K562 (cell line): ENCODE measurements around the gene BMP2K. TPM values are rescaled to one million over a fixed set of nuclear protein-coding genes. Genes with fewer than 3 reads are reported as not detected.

Source experiments
- FOS ChIP-seq: IDR thresholded peaks from 3 replicates; pipeline ENCODE4 v1.6.1; 2011; ENCODE audit not compliant: insufficient read length; ENCODE audit errors: extremely low read depth
- HLTF ChIP-seq: fragments of 450-650 bp; IDR thresholded peaks from 2 replicates; pipeline ENCODE4 v1.6.1; 2016
- HSF4 ChIP-seq: fragments of 250-450 bp; sonication (Bioruptor Pico); IDR thresholded peaks from 2 replicates; pipeline ENCODE4 v2.1.2; 2022; ENCODE audit warnings: mild to moderate bottlenecking, moderate library complexity, borderline replicate concordance
- KAT7 ChIP-seq: sonication (generic); formaldehyde crosslinking; IDR thresholded peaks from 2 replicates; pipeline ENCODE4 v1.8.0; 2022; ENCODE audit warnings: missing genetic modification reagents, mild to moderate bottlenecking, borderline replicate concordance
- KLF6 ChIP-seq: fragments of 250-450 bp; sonication (Bioruptor Pico); IDR thresholded peaks from 2 replicates; pipeline ENCODE4 v1.4.0; 2020; ENCODE audit warnings: mild to moderate bottlenecking, moderate library complexity, borderline replicate concordance
- MECOM ChIP-seq: fragments of 250-450 bp; sonication (Bioruptor Pico); IDR thresholded peaks from 2 replicates; pipeline ENCODE4 v1.8.0; 2022; ENCODE audit warnings: inconsistent platforms
- SLC30A9 ChIP-seq: fragments of 250-450 bp; sonication (Bioruptor Pico); IDR thresholded peaks from 2 replicates; pipeline ENCODE4 v1.8.0; 2022; ENCODE audit warnings: mild to moderate bottlenecking, moderate library complexity
- SMC3 ChIP-seq: conservative IDR thresholded peaks from 2 replicates; pipeline ENCODE4 v1.6.1; 2011; ENCODE audit warnings: low read depth, low read length, improper control_type of control experiment; ENCODE audit not compliant: insufficient read depth
- ZNF140 ChIP-seq: fragments of 250-450 bp; sonication (Bioruptor Pico); IDR thresholded peaks from 2 replicates; pipeline ENCODE4 v1.8.0; 2021; ENCODE audit warnings: moderate library complexity, mild to moderate bottlenecking, inconsistent platforms
- ZNF253 ChIP-seq: fragments of 250-450 bp; sonication (Bioruptor Pico); conservative IDR thresholded peaks from 2 replicates; pipeline ENCODE4 v1.6.1; 2021; ENCODE audit warnings: mild to moderate bottlenecking
- polyA plus RNA-seq, 8 experiments: library from polyadenylated mRNA; depleted of rRNA in 4 of 8; stranded (reverse) in 5 of 8; unstranded in 3 of 8; fragments of >200 nt; fragmentation: Nextera tagmentation in 2 of 8; fragmentation: Illumina TruSeq in 1 of 8; extraction: Ambion mirVana in 2 of 8; extraction: Trizol in 1 of 8; gene quantifications; 2 replicates each; pipeline versions ENCODE4 v1.2.1 to v1.2.3, GENCODE V29; 2011 to 2014; ENCODE audit warnings: inconsistent platforms in 1 of 8, missing spikeins in 1 of 8
- total RNA-seq, 7 experiments: library from RNA; depleted of rRNA in 6 of 7; stranded (reverse); fragments of >200 nt in 6 of 7; fragmentation: Illumina TruSeq in 2 of 7; extraction: Trizol in 2 of 7; gene quantifications; 2 replicates each; pipeline versions ENCODE4 v1.2.1 to v1.2.3, GENCODE V29; 2011 to 2021; ENCODE audit warnings: low replicate concordance in 1 of 7
- TF ChIP-seq, protein P1 (sequence below): fragments of 250-450 bp; sonication (Bioruptor Pico); IDR thresholded peaks from 2 replicates; pipeline ENCODE4 v1.4.0; 2020
- TF ChIP-seq, protein P2 (sequence below): fragments of 250-450 bp; sonication (Bioruptor Pico); IDR thresholded peaks from 2 replicates; pipeline ENCODE4 v1.4.0; 2020
- TF ChIP-seq, protein P3 (sequence below), 2 experiments: IDR thresholded peaks; 2 replicates each; pipeline ENCODE4 v1.6.1; 2011; ENCODE audit warnings: borderline replicate concordance in 1 of 2, control low read depth in 1 of 2, low read depth in 1 of 2, low read length in 1 of 2, mild to moderate bottlenecking in 1 of 2, mixed read lengths in 1 of 2, moderate library complexity in 1 of 2; ENCODE audit not compliant: insufficient read depth in 1 of 2, insufficient read length in 1 of 2, poor library complexity in 1 of 2, severe bottlenecking in 1 of 2; ENCODE audit errors: extremely low read depth in 1 of 2
- TF ChIP-seq, protein P4 (sequence below), 3 experiments: IDR thresholded peaks in 2 of 3; conservative IDR thresholded peaks in 1 of 3; 2 replicates each; pipeline ENCODE4 v1.5.1; 2011 to 2012; ENCODE audit warnings: low read length in 3 of 3, mild to moderate bottlenecking in 3 of 3, control low read depth in 2 of 3, improper control_type of control experiment in 1 of 3, inconsistent platforms in 1 of 3, low read depth in 1 of 3, mixed read lengths in 1 of 3, moderate library complexity in 1 of 3; ENCODE audit not compliant: insufficient read depth in 2 of 3
- TF ChIP-seq, protein P5 (sequence below): fragments of 450-650 bp; formaldehyde crosslinking; IDR thresholded peaks from 2 replicates; pipeline ENCODE4 v1.4.0; 2022; ENCODE audit warnings: mild to moderate bottlenecking, moderate library complexity

Gene BMP2K
- total and polyA plus RNA-seq, 9 of the 15 experiments (the other 6 are each of a cell fraction or from before 2014, with no cell fraction given), result 17.0 to 217 (median 104) TPM

DNA sequence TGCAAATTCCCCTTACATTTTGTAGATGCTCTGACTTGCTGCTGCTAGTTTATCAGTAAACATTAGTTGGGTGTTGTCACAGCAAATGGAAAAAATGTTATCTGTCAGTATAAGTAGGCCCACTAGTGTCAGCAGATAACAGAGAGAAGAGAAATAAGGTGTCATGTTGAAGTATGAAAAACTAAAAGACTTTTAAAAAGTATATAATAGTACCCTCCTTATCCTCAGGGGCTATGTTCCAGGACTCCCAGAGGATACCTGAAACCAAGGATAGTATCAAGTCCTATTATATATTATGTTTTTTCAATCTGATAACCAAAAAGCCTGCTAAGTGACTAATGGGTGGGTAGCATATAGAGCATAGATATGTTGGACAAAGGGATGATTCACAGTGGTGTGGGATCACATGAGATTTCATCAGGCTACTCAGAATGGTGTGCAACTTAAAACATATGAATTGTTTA, 11.6 kb upstream of the BMP2K start (continued):
- TF ChIP-seq, protein P1, sequence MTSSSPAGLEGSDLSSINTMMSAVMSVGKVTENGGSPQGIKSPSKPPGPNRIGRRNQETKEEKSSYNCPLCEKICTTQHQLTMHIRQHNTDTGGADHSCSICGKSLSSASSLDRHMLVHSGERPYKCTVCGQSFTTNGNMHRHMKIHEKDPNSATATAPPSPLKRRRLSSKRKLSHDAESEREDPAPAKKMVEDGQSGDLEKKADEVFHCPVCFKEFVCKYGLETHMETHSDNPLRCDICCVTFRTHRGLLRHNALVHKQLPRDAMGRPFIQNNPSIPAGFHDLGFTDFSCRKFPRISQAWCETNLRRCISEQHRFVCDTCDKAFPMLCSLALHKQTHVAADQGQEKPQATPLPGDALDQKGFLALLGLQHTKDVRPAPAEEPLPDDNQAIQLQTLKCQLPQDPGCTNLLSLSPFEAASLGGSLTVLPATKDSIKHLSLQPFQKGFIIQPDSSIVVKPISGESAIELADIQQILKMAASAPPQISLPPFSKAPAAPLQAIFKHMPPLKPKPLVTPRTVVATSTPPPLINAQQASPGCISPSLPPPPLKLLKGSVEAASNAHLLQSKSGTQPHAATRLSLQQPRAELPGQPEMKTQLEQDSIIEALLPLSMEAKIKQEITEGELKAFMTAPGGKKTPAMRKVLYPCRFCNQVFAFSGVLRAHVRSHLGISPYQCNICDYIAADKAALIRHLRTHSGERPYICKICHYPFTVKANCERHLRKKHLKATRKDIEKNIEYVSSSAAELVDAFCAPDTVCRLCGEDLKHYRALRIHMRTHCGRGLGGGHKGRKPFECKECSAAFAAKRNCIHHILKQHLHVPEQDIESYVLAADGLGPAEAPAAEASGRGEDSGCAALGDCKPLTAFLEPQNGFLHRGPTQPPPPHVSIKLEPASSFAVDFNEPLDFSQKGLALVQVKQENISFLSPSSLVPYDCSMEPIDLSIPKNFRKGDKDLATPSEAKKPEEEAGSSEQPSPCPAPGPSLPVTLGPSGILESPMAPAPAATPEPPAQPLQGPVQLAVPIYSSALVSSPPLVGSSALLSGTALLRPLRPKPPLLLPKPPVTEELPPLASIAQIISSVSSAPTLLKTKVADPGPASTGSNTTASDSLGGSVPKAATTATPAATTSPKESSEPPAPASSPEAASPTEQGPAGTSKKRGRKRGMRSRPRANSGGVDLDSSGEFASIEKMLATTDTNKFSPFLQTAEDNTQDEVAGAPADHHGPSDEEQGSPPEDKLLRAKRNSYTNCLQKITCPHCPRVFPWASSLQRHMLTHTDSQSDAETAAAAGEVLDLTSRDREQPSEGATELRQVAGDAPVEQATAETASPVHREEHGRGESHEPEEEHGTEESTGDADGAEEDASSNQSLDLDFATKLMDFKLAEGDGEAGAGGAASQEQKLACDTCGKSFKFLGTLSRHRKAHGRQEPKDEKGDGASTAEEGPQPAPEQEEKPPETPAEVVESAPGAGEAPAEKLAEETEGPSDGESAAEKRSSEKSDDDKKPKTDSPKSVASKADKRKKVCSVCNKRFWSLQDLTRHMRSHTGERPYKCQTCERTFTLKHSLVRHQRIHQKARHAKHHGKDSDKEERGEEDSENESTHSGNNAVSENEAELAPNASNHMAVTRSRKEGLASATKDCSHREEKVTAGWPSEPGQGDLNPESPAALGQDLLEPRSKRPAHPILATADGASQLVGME (CRISPR knock-in tag), result no peak
- no peak for TF ChIP-seq MECOM
- TF ChIP-seq KAT7, result no peak
- TF ChIP-seq, protein P2, sequence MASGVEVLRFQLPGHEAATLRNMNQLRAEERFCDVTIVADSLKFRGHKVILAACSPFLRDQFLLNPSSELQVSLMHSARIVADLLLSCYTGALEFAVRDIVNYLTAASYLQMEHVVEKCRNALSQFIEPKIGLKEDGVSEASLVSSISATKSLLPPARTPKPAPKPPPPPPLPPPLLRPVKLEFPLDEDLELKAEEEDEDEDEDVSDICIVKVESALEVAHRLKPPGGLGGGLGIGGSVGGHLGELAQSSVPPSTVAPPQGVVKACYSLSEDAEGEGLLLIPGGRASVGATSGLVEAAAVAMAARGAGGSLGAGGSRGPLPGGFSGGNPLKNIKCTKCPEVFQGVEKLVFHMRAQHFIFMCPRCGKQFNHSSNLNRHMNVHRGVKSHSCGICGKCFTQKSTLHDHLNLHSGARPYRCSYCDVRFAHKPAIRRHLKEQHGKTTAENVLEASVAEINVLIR (CRISPR knock-in tag), result no peak
- TF ChIP-seq ZNF140 (CRISPR knock-in tag), result no peak
- peak; percentile 27 for TF ChIP-seq FOS
- TF ChIP-seq KLF6 (CRISPR knock-in tag), result 0 out of 2 replicates have a peak, but pooled peaks have one; percentile 18
- TF ChIP-seq, protein P3, sequence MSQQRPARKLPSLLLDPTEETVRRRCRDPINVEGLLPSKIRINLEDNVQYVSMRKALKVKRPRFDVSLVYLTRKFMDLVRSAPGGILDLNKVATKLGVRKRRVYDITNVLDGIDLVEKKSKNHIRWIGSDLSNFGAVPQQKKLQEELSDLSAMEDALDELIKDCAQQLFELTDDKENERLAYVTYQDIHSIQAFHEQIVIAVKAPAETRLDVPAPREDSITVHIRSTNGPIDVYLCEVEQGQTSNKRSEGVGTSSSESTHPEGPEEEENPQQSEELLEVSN (IDR thresholded peaks at IDR 0.05; ENCODE audit: borderline replicate concordance in 1 of 2, extremely low read depth in 1 of 2, insufficient read depth in 1 of 2, insufficient read length in 1 of 2, low read depth in 1 of 2, low read length in 1 of 2, poor library complexity in 1 of 2, severe bottlenecking in 1 of 2), result no peak
- no peak for TF ChIP-seq HLTF
- TF ChIP-seq ZNF253 (CRISPR knock-in tag), result no peak
- TF ChIP-seq HSF4 (CRISPR knock-in tag), result no peak; the same call in 1 of the 2 replicates
- no peak for TF ChIP-seq SLC30A9
- TF ChIP-seq SMC3, result no peak
- TF ChIP-seq, protein P4, sequence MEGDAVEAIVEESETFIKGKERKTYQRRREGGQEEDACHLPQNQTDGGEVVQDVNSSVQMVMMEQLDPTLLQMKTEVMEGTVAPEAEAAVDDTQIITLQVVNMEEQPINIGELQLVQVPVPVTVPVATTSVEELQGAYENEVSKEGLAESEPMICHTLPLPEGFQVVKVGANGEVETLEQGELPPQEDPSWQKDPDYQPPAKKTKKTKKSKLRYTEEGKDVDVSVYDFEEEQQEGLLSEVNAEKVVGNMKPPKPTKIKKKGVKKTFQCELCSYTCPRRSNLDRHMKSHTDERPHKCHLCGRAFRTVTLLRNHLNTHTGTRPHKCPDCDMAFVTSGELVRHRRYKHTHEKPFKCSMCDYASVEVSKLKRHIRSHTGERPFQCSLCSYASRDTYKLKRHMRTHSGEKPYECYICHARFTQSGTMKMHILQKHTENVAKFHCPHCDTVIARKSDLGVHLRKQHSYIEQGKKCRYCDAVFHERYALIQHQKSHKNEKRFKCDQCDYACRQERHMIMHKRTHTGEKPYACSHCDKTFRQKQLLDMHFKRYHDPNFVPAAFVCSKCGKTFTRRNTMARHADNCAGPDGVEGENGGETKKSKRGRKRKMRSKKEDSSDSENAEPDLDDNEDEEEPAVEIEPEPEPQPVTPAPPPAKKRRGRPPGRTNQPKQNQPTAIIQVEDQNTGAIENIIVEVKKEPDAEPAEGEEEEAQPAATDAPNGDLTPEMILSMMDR (IDR thresholded peaks at IDR 0.05 in 2 of 3, conservative IDR thresholded peaks at IDR 0.05 in 1 of 3; ENCODE audit: insufficient read depth in 2 of 3, low read depth in 1 of 3, low read length in 3 of 3), result no peak
- TF ChIP-seq, protein P5, sequence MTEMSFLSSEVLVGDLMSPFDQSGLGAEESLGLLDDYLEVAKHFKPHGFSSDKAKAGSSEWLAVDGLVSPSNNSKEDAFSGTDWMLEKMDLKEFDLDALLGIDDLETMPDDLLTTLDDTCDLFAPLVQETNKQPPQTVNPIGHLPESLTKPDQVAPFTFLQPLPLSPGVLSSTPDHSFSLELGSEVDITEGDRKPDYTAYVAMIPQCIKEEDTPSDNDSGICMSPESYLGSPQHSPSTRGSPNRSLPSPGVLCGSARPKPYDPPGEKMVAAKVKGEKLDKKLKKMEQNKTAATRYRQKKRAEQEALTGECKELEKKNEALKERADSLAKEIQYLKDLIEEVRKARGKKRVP (CRISPR knock-in tag), result no peak
